SH-SY5Y (cell line): ENCODE results near the gene SLC10A2.

Experiments
- GATA2 ChIP-seq: IDR thresholded peaks from 2 replicates; pipeline ENCODE4 v1.6.1; 2011; ENCODE audit warnings: mild to moderate bottlenecking, low read depth, low read length
- GATA3 ChIP-seq: IDR thresholded peaks from 2 replicates; pipeline ENCODE4 v1.6.1; 2011; ENCODE audit warnings: low read depth, mild to moderate bottlenecking, low read length, moderate library complexity

Gene SLC10A2

GRCh38 chr13:103066781-103067345 is 646 bp upstream of the SLC10A2 start:
- TF ChIP-seq GATA3 (no peak), GATA2 (no peak)

DNA sequence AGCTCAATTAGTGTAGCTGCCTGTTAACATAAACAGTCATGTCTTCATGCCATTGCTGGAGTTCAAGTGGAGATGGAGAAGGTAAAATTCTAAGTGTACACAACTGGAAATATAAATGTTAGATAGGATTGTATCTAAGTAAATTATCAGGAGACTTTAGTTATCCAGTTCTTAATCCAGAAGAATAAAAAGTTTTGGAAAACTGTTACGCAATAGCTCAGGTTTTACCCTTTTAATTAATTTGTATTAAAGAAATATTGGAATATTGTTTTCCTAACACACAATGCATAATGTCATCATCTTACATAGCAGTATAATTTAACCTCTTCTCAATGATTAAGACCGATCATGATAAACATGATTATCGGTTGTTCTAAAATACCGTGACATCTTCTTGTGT is 2.8 kb downstream of the SLC10A2 start:
- TF ChIP-seq GATA2 (no peak), GATA3 (no peak)

- no peak for TF ChIP-seq GATA3
Observed at GRCh38 chr13:103062079-103062478, 4.1 kb downstream of the SLC10A2 start.

DNA sequence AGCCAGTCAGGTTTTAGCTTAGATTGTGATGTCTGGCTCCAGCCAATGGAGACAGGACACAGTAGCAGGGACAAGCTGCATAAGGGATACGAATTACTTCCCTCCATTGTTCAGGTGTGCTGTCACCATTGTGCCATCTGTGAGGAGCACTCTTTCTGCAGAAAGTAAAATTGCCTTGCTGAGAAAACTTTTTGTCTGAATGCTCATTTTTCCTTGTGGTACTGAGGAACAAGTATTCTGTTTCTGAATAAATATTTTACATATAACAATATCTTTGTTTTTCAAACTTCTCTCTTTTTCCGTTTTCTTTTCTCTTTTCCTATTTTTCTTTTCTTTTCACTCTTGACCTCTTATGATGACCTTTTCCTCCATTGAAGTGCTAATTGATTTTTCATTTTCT is 10.2 kb downstream of the SLC10A2 start:
- TF ChIP-seq GATA2: no peak
- no peak for TF ChIP-seq GATA3

GRCh38 chr13:103055166-103055565 is 11.1 kb downstream of the SLC10A2 start:
- no peak for TF ChIP-seq GATA2
- no peak for TF ChIP-seq GATA3

DNA sequence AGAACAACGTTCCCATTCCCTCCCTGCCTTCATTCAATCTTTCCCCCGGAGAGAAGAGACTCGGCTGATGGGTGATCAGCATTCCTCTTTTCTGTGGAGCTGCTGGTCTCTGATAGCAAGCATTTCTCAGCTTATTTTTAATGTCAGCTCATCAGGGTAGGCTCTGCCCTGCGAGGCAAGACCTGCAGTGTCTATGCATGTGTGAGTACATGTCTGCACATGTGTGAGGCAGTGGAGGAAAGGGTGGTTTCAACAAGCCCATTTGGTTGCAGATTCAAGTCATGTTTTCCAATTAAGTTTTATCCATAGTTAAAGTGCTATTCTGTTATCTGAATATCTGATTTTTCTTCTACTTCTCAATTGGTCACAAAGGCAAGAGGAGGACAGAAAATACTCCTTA is 19.5 kb downstream of the SLC10A2 start:
- TF ChIP-seq GATA3 (no peak), GATA2 (no peak)

- TF ChIP-seq GATA2 (no peak), GATA3 (no peak)
Observed at GRCh38 chr13:103044056-103044455, 22.2 kb downstream of the SLC10A2 start.

DNA sequence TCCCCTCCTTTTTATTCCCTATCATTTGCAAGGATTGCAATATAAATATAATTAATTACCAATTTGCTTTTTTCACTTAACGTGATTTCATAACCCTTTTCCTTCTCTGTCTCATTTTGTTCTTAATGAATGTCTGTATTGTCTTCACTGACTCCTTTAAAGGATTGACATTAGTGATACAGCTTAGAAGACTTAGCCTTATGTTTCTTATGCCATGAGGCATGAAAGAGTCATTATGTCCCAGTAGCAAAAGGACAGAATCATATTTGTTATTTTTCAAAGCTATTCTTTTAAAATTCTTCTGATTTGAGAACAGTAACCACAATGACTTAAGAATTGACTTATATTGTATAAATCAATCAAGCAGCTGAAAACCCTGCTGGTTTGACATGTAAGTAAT is 26.2 kb downstream of the SLC10A2 start:
- TF ChIP-seq GATA2 (no peak), GATA3 (no peak)

DNA sequence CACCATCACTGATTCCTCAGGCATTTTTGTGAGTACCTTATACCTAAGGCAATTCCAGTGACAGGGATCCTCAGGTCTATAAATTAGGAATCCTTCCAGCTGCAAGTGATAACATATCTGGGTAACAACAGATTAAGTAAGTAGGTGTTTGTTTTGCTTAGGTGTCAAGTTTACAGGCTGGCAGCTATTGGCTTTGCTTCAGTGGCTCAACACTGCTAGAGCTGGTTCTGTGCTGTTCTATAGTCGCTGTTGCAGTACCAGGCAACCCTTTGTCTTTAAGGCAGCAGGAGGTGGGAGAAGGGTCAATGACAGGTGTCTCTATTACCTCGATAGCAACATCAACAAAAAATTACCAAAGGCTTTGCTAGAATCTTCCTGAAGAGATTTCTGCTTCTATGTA is 27.0 kb downstream of the SLC10A2 start:
- TF ChIP-seq GATA3 (no peak), GATA2 (no peak)

- TF ChIP-seq GATA3 (no peak), GATA2 (no peak)
Observed at GRCh38 chr13:103036268-103036667, 29.9 kb downstream of the SLC10A2 start.

- TF ChIP-seq GATA3 (no peak), GATA2 (no peak)
Observed at GRCh38 chr13:103033999-103034398, 32.2 kb downstream of the SLC10A2 start.

DNA sequence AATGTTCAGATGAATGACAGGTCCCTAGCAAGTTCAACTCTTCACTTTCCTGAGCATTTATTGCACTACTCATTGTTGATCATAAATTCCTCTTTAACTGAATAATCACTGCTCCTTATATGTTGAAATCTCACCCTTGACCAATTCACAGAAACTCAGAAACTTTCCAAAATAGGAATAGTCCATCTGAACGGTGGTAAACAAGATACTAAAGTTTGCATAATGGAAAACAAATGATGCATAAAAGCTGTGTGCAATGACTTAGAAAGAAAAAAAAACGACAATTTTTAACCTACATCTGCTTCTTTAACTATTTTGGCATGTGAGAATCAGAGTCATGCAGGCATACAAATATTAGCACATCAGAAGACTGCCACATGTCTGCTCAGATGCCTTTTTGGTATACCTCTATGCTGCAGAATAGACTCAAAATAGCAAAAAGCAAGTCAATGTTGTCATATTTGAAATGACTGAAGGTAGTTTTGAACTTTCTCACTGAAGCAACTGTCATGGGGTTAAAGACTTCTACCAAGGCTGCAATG is 34.8 kb downstream of the SLC10A2 start:
- TF ChIP-seq GATA2 (no peak), GATA3 (no peak)

- TF ChIP-seq GATA3 (no peak), GATA2 (no peak)
Observed at GRCh38 chr13:103030776-103031175, 35.4 kb downstream of the SLC10A2 start.

DNA sequence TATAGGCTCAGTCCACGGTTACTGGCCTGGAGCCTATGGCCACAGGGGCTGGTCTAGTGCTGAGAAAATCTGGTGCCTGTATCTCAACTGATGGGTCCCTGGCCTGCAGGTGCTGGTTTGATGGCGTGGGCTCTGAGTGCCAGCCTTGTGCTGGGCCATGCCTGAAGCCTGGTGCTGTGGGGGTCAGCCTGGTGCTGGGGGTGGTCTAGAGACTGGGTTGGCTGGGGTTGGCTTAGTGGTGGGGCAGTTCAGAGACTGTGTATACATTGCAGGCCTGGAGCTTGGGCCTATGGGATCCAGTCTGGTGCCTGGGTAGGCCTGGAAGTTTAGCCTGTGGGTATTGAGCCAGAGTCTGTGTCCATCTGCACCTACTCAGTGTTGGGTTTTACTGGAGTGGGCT is 36.4 kb downstream of the SLC10A2 start:
- TF ChIP-seq GATA3: no peak
- no peak for TF ChIP-seq GATA2

DNA sequence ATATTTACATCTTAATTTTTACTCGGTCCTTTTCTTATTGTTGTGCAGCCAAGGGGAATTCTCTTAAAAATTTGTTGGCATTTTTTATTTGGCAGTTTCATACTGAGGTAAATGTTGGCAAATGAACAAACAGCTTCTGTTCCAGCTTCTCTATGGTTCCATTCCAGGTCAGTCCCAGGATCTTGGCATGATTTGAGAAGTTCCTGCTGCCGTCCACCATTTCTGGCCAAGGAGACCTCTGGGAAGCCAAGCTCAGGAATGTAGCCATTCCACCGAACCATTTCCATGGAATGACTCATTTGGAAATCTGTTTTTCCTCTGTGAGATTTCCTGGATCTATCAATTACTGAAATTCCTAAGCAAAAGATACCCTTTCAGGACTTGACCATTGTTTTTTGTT is 43.9 kb downstream of the SLC10A2 start:
- TF ChIP-seq GATA2: no peak
- no peak for TF ChIP-seq GATA3

GRCh38 chr13:103018556-103018955 is 47.7 kb downstream of the SLC10A2 start:
- TF ChIP-seq GATA2 (no peak), GATA3 (no peak)
